Neural progenitor cell (in vitro differentiated cells): Measurements from ENCODE around the gene ADGB.

Experiments used
- EZH2 ChIP-seq: fragments of 200-600 bp; sonication (generic); IDR thresholded peaks from 2 replicates; pipeline ENCODE4 v1.6.1; 2017; ENCODE audit warnings: antibody characterized with exemption, mild to moderate bottlenecking, moderate library complexity
- EZH2phosphoT487 ChIP-seq: fragments of 200-600 bp; sonication (generic); IDR thresholded peaks from 2 replicates; pipeline ENCODE4 v1.6.1; 2017; ENCODE audit warnings: antibody characterized with exemption
- TF ChIP-seq, protein P1 (sequence below): fragments of 200-600 bp; sonication (generic); IDR thresholded peaks from 2 replicates; pipeline ENCODE4 v1.5.1; 2017; ENCODE audit warnings: antibody characterized with exemption, mild to moderate bottlenecking

DNA sequence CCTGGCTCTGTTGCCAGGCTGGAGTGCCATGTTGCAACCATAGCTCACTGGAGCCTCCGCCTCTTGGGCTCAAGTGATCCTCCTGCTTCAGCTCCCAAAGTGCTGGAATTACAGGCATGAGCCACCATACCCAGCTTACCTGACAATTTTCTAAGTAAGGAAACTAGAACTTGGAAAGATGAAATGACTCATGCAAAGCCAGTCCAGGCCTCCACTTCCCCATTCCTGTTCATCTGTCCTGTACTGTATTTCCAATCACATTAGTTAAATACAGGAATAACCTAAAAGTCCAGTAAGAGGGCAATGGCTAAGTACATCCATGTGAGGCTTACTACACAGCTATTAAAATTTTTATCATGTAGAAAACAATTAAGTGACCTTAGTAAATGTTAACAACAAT is 8.3 kb upstream of the ADGB start:
- TF ChIP-seq EZH2: no peak
- TF ChIP-seq, protein P1, sequence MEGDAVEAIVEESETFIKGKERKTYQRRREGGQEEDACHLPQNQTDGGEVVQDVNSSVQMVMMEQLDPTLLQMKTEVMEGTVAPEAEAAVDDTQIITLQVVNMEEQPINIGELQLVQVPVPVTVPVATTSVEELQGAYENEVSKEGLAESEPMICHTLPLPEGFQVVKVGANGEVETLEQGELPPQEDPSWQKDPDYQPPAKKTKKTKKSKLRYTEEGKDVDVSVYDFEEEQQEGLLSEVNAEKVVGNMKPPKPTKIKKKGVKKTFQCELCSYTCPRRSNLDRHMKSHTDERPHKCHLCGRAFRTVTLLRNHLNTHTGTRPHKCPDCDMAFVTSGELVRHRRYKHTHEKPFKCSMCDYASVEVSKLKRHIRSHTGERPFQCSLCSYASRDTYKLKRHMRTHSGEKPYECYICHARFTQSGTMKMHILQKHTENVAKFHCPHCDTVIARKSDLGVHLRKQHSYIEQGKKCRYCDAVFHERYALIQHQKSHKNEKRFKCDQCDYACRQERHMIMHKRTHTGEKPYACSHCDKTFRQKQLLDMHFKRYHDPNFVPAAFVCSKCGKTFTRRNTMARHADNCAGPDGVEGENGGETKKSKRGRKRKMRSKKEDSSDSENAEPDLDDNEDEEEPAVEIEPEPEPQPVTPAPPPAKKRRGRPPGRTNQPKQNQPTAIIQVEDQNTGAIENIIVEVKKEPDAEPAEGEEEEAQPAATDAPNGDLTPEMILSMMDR: no peak
- no peak for TF ChIP-seq EZH2phosphoT487
